SK-N-DZ (cell line): ENCODE data around the gene AHCTF1. TPM values are rescaled to one million over a fixed set of nuclear protein-coding genes. Genes with fewer than 3 reads are reported as not detected.

Experiments used
- DNase-seq: peaks from one replicate; pipeline ENCODE4 v3.0.0-alpha.2; 2015; ENCODE audit warnings: low spot score
- polyA plus RNA-seq, 2 experiments: library from polyadenylated mRNA; depleted of rRNA; stranded (reverse); fragments of >200 nt; gene quantifications; 2 replicates each; pipeline ENCODE4 v1.2.3, GENCODE V29; 2014

AHCTF1 gene
- polyA plus RNA-seq (2014; cell fraction: cytosol; rRNA removed): 25.4 and 25.6 TPM in 2 replicates
- 22.7 and 24.7 TPM in 2 replicates for polyA plus RNA-seq (2014; cell fraction: nucleus; rRNA removed)

GRCh38 chr1:246931549-246932365, at the start of gene AHCTF1:
Gene AHCTF1, minus strand, starts transcription at chr1:246931948. Its CDS starts 13,578 bp downstream, at chr1:246918370.
- peak; percentile 97 for DNase-seq

DNA sequence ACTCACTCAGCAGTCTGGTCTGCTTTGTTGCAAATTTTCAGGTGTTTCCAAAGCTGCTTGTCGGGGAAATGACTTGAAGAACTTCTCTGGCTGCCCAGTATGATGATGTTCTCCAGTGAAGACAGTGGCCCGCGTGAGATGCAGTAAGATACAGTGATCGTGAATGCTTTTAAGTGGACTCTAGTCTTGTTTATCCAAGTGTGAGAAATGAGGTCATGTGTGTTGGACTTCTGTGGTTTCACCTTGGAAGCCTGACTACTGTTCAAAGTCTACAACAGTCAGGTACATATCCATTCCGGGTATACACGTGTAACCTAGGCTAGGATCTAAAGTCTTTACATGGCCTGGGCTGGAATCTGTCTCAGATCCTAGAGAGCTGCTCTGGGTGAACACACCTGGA, 47.0 kb upstream of the AHCTF1 start:
- no peak for DNase-seq

DNA sequence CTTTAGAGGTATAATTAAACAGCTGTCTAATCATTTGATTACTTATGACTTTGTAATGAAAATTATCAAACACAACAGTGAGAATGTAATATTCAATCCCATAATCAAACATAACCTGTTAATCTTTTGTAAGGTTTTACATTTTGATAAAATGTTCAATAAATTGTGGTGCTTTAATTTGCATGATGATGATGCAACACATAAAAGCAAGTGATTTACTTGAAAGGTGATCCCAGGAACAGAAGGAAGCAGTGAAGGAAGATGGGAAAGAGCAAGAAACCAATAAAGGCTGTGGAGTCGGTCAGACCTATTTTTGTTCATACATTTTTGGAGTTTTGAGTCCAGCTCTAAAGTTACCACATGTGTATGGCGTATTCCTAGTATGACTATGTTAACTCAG, 46.5 kb upstream of the AHCTF1 start:
- no peak for DNase-seq

- no peak for DNase-seq
Observed at GRCh38 chr1:246971969-246972368, 40.2 kb upstream of the AHCTF1 start.

- no peak for DNase-seq
Observed at GRCh38 chr1:246971090-246971721, 39.5 kb upstream of the AHCTF1 start.

DNA sequence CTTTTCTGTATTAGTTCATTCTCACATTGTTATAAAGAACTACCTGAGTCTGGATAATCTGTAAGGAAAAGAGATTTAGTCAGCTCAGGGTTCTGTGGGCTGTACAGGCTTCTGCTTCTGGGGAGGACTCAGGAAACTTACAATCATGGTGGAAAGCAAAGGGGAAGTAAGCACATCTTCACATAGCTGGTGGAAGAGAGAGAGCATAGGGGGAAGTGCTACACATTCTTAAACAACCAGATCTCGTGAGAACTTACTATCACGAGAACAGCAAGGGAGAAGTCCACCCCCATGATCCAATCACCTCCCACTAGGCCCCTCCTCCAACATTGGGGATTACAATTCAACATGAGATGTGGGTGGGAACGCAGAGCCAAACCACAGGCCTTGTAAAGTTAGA, 37.9 kb upstream of the AHCTF1 start:
- no peak for DNase-seq

DNA sequence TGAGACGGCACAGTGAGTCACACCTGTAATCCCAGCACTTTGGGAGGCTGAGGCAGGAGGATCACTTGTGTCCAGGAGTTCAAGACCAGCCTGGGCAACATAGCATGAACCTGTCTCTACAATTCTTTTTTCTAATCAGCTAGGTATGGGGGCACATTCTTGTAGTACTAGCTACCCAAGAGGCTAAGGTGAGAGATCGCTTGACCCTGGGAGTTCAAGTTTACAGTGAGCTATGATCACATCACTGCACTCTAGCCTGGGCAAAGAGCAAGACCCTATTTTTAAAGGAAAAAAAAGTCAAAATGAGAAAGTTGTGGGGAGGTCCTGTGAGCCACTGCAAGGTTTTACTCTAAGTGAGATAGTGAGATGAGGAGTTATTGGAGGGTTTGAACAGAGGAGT, 34.8 kb upstream of the AHCTF1 start:
- DNase-seq: no peak

DNA sequence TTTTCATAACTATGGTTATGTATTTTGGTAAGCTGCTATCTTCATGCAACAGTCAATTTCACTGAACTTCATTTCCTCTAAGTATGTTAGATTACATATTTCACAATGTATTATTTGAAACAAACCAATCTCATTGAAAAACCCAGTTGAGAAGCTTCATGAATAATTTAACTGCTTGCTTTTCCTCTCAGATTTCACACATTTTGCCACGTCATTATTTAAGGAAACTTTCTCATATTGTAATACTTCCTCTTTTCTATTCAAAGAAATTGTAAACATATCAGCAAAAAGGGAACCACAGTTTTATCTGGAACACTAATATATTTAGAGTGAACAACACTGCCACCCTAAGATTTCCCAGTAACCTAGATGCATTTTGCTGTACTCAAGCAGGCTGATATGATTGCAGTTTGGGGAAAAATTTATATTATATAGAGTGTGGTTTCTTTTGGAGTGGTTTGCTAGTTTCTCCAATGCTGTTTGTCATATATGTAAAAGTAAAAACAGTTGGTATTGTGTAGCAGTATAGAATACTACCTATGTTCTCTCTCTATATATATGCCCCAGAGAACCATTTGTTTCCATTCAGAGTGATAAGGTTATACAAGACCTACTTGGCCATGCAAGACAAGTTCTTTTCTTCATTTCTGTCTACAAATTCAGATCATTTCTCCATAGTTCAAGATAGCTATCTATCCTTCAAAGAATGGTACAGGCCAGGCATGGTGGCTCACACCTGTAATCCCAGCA, 28.4 kb upstream of the AHCTF1 start:
- no peak for DNase-seq

- DNase-seq: no peak
Observed at GRCh38 chr1:246954126-246954525, 22.4 kb upstream of the AHCTF1 start.

DNA sequence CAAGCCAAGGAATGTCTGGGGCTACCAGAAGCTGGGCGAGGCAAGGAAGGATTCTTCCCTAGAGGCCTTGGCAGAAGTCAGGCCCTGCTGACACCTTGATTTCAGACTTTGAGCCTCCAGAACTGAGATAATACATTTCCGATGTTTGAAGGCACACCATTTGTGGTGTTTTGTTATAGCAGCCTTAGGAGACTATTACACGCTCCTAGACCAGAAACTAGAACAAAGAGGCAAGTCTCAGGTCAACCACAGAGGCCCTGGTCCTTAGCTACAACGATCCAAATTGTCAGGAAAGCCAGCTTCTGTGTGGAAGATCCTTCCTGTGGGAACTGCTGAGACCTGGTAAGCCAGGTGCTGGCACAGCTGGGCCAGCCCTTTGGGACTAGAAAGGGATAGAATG, 19.7 kb upstream of the AHCTF1 start:
- DNase-seq: no peak

- DNase-seq: no peak
Observed at GRCh38 chr1:246949956-246950355, 18.2 kb upstream of the AHCTF1 start.

- no peak for DNase-seq
Observed at GRCh38 chr1:246947255-246947654, 15.5 kb upstream of the AHCTF1 start.

DNA sequence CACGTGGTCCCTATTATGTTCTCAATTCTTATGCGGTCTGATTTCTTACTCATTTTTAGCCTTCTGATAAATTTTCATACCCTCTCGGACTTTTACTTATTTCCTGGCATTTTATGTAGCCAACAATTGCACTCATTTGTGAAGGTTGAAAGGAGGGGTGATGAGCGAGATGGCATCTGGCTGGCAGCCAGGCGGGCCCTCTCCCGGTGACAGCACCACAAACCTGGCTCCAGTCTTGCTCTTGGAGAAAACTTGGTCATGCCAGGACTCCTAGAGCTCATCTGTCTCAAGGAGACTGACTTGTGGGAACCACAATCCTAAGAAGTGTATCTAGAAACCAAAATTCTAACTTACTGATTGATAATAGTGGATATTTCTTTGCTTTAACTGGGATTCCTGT, 14.6 kb upstream of the AHCTF1 start:
- DNase-seq: no peak

DNA sequence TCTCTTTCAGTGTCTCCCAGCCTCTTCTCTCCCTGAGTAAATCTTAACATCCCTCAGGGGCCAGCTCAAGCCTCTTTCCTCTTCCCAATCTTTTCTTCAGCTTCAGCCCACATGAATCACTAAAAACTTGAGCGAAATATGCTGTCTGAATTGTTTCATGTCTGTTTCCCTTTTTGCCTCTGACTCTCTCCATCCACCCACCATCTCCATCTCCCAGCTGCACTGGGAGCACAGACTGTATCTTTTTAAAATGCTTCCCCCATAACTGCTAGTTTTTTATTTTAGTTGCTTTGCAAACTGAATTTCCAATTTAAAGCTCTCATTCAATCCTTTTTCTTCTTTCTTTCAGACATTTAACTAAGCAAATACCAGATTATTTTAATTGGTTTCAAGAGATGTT, 3.0 kb upstream of the AHCTF1 start:
- DNase-seq: no peak

DNA sequence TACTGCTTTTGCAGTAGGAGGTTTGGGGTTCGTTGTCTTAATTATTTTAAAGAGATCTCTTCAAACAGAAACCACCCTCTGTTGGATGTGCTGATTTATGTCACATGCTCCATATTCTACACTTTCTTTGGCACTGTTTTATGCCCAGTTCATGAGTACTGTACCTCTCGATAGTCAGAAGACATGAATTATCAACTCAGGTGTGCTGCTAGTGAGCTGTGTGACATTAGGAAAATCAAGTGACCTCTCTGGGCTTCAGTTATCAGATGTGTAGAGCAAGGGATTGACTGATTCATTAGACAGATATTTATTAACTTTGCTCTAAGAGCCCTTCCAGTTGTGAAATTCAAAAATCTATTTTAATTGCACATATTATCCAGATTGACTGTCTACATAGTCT, 2.1 kb upstream of the AHCTF1 start:
- no peak for DNase-seq

DNA sequence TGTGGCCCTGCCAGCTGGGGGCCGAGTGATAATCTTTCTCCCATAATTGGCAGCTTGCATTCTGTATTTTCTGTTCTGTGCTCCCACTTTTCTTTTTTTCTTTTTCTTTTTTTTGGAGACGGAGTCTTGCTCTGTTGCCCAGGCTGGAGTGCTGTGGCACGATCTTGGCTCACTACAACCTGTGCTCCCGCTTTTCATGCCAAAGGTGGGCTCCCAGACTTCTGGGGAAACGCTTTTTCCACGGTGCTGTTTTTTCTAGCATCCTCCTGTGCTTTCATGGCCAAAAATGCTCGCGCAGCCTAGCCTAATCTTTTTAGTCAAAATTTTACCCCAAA, 585 bp upstream of the AHCTF1 start:
- DNase-seq: no peak

GRCh38 chr1:246930830-246931548, 759 bp downstream of the AHCTF1 start:
- DNase-seq: peak; percentile 41

DNA sequence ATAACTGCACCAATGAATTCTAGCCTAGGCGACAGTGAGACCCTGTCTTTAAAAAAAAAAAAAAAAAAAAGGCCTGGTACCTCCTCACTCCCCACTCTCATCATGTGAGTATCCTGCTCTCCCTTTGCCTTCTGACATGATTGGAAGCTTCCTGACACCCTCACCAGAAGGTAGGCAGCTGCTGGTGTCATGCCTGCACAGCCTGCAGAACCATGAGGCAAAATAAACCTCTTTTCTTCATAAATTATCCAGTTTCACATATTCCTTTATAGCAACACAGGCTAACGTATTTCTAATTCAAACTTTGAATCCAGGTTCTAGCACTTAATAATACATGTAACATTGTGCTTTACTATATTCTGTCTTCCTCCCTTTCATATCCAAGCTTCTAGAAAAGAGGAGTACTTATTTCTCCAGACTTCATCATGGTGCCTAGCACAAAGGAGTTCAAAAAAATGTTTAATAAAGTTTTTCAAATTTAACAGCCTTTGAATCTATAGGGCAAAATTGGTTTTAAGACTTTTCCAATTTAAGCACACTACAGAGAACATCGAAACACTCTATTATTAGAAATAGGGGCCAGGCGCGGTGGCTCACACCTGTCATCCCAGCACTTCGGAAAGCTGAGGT, 5.6 kb downstream of the AHCTF1 start:
- DNase-seq: no peak

- no peak for DNase-seq
Observed at GRCh38 chr1:246923900-246924299, 7.8 kb downstream of the AHCTF1 start.

DNA sequence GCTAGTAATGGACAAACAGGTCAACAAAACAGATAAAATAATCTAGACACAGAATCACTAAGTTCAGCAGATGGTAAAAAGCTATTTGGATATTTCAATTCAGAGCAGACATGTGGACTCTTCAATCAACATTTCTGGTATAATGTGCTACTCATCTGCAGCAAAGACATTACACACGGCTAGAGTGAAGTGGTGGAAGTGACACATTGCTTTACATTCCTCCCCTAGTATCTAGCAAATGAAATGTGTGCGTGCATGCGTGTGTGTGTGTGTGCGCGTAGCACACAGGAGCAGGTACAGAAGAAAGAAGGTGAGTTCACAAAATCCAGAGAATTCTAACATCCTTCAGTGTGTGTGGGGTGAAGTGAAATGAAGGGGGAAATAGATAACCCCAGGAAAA, 8.3 kb downstream of the AHCTF1 start:
- DNase-seq: no peak

GRCh38 chr1:246921481-246921880, 10.3 kb downstream of the AHCTF1 start:
- DNase-seq: no peak
